ENCODE measurements around the gene FOXJ3.

FOXJ3 gene

DNA sequence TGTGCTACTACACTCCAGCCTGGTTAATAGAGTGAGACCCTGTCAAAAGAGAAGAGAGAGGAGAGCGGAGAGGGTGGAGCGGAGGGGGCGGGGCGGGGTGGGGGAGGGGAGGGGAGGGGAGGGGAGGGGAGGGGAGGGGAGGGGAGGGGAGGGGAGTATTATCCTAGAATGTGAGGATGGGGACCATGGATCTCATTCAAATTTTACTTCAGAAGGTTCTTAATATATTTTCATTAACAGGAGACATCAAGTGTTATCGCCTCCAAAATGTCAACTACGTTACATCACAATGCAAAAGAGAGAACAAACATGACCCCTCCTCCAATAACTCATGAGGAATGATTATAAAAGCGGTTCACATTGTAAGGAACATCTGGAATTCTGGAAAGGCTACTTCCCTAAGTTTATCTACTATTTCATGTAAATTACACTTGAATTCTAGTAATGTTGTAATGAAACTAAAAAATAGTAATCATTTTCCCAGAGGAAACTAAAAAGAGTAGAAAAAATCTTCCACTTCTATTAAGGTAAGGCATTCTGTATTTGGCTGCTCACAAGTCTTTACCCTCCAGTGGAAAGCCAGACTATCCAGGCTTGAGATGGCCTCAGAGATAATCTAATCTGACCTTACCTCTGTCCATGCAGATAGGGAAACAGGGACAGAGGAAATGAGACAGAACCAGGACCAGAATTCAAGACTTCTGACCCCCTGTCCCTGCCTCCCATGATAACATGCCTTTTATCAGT, 151.7 kb downstream of the FOXJ3 start:
- no peak for DNase-seq

DNA sequence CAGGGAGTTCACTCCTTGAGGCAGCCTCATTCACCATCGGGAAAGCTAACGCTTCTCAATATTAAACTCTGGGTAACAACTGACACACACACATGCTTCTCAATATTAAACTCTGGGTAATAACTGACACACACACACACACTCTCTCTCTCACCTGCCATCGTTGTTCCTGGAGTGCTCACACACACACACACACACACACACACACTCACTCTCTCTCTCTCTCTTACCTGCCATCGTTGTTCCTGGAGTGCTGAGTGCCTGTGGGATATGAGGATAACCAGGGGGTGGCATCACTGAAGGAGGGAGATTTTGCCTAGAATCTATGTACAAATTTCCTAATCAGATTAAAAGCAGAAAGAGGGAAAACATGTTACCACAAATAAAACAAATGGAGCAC, 153.3 kb downstream of the FOXJ3 start:
- no peak for DNase-seq

DNA sequence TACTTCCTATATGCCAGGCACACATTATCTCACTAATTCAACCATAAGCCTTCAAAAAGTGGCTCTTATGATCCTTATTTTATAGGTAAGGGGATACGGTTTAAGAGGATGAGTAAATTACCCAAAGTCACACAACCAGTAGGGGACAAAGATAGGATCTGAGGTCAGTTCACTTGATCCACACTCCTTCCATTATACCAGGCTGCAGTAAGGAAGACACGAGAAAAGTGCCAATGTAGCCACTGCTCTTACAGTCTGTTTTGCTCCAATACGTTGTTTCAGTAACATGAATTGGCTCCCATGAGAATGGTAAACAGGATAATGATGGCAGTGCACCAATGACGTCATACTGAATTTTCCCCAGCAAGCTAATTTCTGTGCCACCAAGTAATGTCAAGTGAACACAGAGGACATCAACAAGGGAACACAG, 155.1 kb downstream of the FOXJ3 start:
- DNase-seq: no peak

DNA sequence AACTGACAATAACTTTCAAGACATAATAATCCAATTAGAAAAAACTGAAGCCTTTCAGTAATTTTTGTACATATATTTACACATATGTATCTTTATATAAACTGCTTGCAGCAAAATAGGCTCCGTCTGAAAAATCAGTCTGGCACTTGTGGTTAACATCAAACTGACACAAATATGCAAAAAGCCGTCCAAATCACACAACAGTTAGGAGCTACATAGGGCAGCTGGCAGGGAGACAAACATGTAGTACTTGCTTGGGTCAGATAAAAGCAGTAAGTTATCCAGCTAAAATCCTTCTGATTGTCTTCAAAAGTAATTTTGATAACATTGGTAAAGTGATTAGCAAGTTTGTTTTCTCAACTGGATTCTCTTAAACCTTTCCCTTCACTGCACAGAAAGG, 155.8 kb downstream of the FOXJ3 start:
- DNase-seq: no peak

DNA sequence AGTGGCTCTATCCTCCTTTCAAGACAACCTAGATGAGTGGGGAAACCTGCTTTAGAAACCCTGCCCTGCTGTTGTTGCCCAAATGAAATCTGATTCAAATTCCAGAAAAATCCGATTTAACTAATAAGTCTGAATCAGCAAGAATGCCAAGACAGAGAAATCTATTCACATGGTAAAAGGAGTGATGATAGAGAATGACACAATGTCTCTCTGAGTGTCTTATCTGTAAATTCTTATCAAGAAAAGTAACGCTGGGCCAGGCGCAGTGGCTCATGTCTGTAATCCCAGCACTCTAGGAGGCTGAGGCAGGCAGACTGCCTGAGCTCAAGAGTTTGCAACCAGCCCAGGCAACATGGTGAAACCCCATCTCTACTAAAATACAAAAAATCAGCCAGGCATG, 156.8 kb downstream of the FOXJ3 start:
- DNase-seq: no peak

DNA sequence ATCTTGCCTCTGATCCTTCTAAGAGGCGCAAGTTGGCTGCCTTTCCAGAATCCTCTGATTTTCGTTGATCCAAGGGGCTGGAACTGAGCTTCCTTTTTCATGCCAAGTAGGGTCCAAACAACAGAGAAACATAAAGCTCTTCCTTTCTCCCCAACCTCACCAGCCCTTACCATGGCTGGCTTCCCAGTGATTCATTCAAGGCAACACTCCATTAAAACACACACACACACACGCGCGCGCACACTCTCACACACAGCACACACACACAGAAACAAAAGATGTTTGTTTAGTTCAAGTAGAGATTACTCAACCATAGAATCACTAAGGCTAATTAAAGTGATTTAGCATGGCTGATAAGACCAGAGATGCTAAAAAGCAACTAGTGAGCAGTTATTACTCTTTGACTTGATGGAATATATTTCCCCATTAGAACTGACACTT, 157.5 kb downstream of the FOXJ3 start:
- DNase-seq: no peak

DNA sequence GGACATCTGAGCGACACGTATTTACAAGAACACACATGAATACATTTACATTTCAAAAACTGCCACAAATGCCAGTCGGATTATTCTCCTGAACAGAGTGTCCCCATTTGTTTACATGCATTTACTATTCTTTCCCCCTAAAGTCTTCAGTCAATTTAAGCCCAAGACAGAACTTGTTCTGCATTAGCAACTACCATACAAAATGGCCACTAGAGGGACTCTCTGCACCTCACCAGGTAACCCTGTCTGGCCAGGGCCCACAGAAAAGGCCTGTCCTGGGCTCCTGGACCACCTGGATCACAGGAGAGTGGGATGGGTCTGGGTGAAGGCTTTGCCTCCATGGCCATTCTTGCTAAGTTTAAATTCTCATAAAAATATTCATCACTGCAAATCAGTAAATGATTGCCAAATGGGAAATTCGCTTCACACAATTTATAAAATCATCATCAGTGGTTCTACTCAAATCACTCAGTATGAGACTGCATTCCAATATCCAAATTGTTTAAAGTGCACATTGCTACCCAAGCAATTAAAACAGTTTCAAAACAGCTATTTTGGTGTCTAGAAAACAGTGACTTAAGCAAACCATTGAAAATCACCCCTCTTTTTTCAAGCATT, 158.0 kb downstream of the FOXJ3 start:
- DNase-seq: peak; percentile 9 to 36

DNA sequence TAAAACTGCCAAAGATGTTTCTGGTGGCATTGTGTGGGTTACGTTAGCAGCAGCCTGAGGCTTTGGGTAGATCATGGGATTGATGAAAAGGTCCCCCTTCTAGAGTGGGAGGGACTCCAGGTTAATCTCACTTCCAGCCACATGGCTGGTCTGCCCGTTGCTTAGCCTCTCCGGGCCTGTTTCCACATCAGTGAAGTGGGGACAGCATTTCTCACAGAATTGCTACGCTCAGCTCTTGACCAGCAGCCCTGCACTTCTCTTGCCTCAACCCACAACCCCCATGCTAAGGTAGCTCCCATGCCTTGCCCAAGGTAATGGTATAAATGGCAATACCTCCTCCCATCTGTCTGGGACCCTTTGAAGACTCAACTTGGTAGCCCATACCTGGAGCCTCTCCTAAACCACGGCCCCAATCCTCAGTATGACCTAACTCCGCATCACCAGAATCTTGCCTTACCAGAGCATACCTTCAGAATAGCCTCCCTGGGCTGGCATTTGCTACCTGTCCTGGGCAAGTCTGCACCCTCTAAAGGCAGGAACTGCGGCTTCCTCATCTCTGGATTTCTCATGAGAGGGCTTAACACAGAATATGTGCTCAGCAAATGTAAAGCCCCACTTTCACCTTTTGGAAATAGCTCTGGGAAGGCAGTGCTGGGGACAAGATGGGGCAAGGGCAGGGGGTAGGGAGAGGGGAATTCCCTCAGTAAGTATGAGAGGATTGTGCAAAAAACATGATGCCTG, 159.6 kb downstream of the FOXJ3 start:
- DNase-seq: no peak

DNA sequence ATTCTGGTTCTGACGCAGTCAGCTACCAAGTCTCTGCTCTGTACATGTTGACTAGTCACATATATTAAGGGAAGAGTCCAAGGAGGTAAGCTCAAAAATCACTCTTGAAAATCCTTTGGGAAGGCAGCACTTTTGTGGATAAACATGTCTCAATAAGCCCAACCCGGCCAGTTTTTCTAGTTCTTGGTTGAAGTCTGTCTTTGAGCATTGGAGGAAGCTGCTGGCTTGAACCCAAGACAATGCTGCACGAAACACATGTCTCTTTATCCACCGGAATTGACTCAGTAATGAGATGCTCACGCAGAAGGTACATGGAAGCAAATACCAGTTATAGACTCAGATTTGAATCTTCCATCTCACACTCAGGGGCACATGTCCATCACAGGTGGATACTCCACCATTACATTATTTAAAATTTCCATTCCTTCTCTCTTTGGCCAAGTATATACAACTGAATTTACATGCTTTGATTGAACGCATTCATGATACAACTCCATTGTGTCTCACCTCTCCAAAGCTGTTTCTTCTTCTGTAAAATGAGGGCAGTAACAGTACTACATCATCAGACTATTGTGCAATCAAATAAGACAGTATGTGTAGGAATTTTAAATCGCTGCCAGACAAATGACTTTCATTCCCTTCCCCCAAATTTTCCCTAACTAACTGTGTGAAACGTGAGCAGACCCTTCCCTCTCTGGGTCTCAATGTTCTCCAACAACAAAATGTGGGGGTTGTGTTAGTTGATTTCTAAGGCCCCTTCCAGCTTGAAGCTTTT, 160.9 kb downstream of the FOXJ3 start:
- no peak for DNase-seq

DNA sequence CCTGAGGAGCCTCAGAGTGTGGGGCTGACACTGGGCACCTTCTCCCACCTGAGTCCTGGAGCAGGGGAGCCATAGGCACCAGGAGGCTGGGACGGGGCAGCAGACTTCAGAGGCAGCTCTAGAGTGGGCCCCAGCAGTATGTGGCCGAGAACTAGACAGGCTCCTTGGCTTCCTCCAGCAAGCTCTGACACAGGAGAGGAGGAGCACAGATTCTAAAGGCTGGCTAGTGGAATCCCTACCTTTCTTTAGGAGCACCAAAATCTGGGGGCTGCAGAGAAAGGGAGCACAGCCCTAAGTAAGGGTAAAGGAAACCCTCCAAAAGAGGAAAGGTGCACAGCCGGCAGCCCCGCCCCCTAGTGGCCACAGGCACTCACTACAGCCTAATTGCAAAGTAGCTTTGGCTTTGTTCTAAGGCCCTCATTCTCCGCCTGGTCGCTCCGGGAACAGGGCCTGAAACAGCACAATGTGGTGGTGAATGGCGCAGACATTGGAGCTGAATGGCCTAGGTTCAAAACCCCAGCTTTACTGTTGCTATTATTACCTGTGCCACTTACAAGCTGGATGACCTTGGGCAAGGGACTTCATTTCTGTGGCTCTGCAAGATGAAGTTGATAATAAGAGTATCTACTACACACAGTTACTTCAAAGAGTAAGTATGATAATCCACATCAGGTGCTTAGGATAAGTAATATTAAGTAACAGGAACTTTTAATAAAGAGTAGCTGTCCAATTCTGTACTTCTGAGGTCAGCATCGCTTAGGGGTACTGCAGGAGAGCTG, 161.7 kb downstream of the FOXJ3 start:
- peak; percentile 8 to 19 for DNase-seq

DNA sequence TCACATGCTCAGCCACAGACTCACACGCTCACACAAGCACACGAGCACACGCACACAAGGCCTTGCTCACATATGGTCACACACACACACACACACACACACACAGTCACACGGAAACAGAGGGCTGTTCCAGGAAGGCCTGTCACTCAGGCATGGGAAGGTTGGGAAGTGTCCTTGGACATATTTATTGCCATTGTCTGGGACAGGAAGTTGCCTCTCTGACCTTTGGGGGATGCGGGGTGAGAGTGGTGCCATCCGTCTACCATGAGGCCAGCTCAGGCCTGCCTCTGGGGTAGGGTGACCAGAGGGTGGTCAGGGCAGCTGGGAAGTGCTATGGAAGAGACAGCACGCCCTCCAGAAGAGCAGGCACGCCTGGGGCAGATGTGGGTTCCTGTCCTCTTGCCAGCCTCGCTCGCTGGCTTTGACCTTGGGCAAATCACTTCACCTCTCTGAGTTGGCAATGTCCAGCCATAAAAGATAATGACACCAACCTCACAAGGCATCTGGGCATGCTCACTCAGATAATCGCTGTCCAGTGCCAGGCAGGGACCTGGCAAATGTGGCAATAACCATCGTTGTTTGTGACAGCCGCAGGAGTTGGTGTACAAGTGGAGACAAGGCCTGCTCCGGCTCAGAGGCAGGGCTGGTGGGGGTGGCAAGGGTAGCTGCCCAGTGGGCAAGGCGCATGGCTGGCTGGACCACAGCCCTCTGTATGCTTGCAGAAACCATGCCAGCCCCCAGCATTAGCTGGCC, 162.5 kb downstream of the FOXJ3 start:
- no peak for DNase-seq

DNA sequence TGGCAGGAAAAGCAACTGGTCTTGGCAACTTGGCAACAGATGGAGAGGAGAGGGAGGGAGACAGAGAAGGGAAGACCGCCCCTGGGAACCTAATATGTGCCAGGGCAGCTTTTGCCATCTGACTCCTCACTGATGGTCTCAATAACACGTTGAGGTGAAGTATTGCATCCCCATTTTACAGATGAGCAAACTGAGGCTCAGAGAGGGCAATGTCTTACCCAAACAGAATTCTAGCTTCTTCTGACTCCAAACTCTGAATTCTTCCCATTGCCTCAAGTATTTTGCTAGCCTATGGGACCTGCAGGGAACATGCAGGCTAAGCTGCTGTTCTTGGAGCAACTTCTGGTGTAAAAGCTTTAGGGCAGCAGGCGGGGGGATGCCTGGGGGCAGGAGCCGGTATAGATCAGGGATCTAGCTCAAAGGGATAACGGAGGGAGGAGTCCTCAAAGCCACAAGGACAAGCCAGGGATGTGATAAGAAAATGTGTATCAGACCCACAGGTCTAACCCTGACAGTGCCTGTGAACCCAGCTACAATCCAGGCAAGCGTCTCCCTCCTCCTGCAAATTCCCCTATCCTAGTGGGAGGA, 163.3 kb downstream of the FOXJ3 start:
- DNase-seq: no peak

DNA sequence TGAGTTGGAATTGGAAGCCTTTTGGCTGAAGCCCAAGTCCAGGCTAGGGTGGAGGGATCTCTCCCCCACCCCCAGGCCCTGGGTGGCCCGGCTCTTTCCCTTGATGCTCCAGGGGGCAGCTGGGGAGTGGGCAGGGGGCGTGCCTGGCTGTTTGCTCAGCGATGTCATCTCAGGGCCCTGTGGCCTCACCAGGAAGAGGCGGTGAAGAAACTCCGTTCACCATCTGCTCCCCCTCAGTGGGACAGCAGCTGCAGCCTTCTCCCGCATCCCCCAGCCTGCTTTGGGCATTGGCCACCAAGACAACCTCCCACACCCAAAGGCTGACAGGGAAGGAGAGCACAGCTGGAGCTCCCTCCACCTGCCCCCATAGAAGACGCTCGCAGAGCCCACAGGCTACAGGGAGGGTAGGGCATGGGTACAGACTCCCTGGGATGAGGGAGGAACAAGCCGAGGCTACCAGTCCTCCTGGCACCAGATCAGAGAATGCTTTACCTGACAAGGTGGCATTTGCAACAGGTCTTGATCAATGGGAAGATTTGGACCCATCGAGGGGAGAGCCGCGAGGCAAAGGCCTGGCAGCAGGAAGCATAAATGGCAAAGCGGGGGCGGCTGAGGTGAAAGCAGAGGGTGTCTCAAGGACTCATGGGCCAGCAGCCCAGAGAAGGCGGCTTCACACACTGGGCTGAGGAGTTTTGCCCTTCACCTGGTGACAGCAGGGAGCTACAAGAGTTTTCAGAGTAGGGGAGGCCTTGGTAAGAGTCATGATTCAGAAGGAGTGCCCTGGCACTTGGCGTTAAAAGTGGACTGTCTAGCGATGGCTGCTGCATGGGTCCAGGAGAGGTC, 164.0 kb downstream of the FOXJ3 start:
- DNase-seq: no peak

DNA sequence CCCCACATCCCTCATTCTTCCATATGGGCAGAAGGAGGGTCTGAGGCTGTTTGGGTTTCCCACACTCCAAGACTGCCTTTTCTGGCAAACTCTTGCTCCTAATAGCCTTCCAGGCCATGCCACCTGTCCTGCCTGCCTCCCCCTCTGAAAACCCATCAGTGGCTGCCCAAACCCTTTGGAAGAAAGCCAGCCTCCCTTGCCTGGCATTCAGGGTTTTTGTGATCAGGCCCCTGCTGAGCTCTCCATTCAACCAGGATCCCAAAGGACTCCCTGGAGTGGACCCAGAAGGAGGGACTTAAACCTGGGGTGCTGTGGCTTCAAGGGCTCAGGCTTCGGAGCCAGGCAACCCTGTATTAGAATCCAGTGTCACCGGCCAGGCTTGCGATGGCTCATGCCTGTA, 166.3 kb downstream of the FOXJ3 start:
- DNase-seq: no peak

DNA sequence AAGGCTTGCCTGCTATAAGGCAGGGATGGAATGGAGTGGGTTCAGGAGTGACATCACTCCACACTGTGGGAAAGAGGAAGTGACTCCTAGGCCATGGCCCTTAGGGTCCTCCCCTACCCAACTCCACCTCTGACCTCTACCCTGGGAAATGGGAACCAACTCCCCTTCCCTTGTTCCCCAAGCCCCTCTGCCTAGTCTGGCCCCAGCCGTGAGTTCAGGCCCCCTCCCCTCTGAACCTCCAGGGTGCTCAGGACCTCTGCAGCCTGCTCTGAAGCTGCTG, 166.7 kb downstream of the FOXJ3 start:
- DNase-seq: no peak

DNA sequence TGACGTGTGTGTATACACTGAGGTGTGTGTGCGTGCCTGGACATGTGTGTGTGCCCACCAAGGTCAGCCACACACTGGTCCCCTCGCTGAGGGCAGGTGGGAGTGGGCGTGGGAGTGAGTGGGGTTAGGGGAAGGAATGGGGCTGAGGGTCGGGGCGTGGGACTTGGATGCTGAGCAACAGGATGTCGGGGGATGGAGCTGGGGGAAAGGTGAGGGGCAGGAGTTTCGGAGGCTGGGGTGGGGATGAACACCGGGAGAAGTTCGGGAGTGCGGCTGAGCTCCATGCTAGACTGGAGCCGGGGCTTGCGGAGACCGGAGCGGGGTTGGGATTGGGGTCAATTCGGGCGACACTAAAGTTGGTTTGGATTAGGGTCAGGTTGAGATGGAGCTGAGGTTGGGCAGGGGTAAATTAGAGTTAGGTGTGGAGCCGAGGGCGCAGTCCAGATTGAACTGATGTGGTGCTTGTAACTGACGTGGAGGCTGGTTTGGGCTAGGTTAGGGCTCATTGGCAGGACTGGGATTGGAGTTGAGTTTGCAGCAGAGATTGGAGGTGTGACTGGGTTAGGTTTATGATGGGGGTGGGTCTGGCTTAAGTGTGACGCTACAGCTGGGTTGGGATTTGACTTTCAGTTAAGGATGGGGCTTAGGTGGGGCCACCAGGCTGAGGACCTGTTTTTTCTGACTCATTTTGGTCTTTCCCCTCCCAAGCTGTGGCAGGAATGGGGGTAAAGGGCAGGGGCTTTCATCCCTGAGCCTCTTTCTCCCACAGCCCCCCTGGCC, 167.2 kb downstream of the FOXJ3 start:
- DNase-seq: no peak

DNA sequence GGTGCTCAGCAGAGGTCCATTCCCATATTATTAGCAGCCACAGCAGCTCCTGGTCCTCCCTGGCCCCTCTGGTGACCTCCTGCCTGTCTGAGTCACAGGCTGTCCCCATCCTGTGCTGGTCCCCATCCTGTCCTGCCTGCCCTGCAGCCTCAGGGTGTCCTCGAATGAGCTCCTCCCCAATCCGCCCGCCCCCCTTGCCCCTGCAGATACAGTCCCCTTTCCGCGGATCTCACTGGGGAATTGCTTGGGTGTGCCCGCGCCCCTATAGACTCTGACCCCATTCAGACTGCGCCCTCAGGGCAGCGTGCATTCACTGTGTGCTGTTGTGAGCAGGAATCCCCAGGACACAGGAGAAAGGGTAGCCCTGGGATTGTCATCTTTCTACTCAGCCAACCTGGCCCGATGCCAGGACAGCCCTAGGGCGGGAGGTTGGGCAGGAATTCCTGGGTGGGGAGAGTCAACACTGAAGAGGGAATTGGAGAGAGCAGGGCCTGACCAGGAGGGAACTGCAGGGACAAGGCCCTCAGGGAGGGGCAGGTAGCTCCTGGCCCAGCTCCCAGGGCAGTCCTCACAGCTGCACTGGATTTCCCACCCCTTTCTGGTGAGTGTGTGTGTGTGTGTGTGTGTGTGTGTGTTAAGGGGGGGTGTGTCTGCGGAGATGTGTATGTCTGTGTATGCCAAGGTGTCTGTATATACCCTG, 169.4 kb downstream of the FOXJ3 start:
- no peak for DNase-seq

DNA sequence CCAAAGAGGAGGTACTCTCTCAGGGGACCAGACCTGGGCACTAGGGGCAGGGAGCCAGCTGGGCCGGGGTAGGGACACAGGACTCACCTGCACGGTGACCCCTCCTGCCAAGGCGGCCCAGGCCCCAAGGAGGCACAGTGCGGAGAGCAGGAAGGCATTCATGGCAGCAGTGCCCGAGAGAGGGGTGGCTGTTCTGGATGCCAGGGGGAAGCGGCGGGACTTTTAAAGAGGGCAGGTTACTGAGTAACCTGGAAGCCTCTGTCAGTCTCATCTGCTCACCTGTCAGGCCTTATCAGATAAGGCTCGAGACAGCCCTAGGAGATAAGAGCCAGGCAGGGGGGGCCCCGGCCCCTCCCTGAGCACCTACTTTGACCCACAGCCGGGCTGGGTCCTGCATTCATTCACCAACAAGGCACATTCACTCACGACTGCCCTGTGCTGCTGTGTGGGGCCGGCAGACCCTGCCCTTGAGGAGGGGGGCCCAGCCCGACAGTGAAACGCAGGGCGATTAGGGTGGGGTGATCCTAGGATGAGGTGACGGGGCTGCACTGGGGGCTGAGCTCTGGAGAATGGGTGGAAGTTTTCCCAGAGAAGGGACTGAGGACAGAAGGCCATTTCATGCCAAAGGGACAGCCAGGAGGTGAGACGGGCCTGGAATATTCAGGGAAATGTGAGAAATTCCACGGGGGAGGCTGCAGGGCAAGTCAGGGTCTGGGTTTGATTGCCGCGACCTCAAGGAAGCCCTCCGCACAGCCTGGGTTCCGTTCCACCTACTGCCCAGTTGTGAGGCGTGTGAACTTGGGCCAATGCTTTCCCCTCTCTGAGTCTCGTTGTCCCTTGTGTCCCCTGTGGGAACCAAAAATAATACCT, 170.2 kb downstream of the FOXJ3 start, which contains the start of gene GUCA2A:
TSS of gene GUCA2A (minus strand) at position 195 of the 870 bp plus-strand sequence. CDS start at position 162, 33 bp downstream.
- DNase-seq: no peak
